GM03348 (cell line): Measurements from ENCODE around the gene OTULIN.

Experiments used
- DNase-seq: peaks from one replicate; pipeline ENCODE4 v3.0.0; 2012; ENCODE audit warnings: low spot score

OTULIN gene

DNA sequence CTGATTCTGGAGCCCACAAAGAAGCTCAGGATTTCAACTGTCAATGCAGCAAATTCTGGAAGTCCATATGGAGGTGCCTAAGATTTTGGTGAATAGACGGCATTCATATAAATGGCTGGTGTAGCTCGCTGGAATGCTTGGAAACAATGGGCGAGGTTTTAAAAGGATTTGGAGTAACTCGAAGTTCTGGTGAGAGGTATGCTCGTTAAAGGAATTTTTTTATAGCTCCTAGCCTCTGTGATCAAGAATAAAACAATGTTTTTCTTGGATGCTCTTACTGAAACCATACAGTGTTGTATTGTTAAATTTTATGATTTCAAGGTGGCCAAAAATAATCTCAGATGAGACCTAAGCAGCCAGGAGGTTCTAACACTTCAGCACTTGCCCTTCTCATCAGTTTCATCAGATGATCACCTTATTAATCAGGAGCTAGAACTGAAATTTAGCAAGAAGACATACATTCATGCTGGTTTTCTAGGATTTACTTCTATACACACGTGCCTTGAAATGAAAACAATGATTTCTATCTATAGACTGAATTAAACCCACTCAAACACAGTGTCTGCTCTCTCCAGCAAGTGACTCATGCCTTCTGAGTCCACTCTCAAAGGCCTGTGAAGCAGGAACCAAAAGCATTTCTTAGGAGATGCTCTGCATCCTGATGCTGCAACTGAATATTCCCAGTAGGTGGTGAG is 79.2 kb downstream of the OTULIN start:
- peak; percentile 48 for DNase-seq

DNA sequence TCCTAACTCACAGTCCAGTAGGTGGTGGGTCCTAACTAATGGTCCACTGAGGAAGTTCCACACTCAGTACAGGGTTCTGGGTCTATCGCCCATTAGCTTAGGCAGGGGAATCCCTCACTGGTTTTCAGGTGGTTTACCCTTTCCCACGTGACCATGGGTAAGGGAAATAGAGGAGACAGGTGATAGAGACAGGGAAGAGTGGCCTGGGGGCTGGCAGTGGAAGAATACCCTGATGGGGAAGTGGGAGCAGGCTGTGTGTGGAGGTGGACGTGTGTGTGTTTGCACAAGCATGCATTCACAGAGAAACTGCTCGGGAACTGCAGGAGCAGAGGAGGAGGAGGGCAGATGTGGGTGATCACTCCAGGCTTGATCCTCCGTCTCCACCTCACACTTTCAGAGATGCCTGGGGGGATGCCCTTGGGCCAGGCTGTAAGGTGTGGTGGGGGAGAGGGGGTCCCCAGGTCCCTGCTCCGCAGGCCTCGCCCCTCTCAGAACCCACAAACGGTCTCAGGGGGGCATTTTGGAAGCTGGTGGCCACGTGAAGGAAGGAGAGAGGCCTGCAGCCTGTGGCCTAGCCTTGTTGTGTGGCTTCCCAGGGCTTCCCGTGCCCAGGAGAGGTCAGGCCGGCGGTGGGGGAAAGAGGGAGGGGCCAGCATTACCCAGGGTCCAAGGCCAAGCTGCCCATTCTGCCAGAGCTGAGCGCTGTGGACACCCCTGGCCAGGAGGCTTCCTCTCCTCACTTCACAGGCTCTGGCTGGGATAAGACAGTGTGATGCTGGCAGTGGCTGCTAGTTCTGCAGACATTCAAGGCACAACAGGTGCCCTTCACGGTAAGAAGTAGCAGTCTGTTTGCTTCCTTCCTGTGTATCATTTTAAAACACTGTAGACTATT is 80.0 kb downstream of the OTULIN start:
- no peak for DNase-seq

DNA sequence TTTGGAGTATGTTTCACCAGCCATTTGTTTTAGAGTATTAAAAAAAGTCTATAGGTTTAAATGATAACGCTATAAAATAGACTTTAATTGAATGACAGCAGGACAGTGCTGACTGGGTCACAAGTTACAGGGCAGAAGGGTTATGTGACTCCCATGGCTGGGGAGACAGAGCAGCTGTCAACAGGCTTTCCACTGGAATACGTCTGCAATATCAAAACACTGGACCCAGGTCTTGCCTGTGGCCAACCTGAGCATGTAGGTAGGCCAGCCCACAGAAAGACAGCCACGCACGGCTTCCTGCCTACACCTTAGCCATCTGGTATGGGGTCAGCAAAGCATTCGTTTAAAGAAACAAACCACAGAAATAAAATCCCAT is 80.7 kb downstream of the OTULIN start:
- DNase-seq = no peak

DNA sequence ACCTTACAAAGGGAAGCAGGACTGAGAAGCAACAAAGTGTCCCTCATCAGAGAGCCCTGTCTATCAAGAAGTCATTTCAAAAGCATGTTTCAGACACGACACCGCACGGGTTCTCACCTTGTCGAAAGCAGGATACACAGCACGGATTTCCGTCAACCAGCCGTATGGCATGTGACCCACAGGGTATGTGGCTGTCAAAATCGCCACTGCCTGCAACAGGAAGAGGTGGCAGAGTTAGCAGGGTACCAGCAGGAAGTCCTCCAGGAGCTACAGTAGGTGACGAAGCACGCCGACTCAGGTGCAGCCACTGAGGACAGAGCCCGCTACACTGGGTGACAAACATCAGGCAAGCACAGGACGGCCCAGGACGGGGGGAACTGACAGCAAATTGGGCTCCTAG is 81.2 kb downstream of the OTULIN start:
- DNase-seq = no peak

DNA sequence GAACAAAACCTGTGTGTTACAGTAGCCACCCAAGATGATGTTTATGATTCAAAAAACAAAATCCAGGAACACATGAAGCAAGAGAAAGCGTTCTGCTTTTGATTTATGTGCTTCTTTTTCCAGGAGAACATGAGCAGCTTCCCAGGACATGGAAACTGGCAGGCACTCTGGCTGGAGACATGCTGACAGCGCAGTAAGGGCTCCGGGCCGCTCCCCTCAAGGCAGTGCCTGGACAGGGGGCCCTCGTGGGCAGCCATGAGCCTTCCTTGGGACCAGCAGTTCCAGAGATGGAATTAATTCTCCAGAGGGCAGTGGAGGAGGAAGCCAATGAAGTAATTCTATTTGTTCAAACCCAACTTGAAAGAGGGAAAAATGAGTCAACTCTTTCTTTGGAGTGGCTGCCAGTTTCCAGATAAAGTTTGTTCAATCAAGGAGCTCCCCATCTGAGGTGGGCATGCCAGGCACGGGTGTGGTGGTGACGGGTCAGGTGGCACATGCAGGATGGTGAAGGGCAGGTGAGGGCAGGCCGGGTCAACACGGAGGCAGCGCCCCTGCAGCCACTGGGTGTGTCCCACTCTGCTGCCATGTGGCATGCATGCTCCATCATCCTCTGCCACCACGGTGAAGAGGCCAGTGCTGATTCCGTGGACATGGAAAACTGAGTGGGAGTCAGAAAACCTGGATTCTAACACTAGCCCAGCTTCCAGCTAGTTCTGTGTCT is 83.8 kb downstream of the OTULIN start:
- DNase-seq = no peak
